OCI-LY1 (cell line): ENCODE measurements around the gene MAP3K14.

Experiments used
- EZH2 ChIP-seq: fragments of 200-600 bp; sonication (generic), shearing (Covaris generic); IDR thresholded peaks from 2 replicates; pipeline ENCODE4 v1.8.0; 2017; ENCODE audit warnings: borderline replicate concordance, mixed run types, mild to moderate bottlenecking, antibody characterized with exemption, low read length, moderate library complexity, mixed read lengths
- TF ChIP-seq, protein P1 (sequence below): fragments of 200-600 bp; sonication (generic), shearing (Covaris generic); IDR thresholded peaks from 2 replicates; pipeline ENCODE4 v1.5.1; 2017; ENCODE audit warnings: mild to moderate bottlenecking, antibody characterized with exemption, low read length, moderate library complexity, mixed read lengths

DNA sequence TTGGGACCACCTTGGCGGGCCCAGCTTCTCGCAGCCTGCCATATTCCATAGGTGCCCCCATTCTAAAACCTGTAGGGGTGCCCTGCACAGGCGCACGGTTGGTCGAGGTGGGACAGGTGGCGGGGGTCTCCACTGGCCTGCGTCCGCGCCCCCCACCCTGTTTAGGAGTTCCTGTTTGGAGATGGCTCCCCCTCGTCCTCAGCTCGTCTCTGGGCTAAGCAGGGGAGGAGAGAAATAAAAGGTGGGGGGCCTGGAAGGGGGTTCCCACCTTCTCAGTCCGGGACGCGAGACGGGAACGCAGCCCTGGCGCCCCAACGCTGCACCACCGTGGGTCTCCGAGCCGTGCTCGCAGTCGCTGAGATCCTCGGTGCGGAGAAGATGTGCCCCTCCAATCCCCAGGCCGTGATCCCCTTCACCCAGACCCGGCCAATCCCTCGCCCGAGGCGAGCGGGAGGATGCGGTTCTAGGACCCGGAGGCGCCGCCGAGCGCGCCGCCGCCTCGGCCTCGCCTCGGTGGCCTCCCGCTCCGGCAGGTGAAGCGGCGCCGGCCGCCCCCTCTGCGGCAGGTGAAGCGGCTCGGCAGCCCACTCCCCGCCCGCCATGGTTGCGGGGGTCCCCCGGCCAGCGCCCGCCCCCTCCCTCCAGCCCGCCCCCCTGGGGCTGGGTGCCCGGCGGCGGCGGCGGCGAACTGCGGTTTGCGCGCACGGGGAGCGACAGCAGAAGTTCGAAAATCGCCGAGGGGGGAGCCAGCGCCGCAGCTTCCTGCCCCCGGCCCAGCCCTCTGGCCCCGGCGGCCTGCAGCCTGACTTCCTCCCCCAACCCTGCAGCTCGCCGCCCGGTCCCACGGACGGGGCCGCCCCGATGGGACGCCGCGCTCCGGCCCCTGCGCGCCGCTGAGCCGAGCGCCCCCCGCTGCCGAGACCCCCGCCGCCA lies 95.5 kb downstream of the MAP3K14 start, which contains the start of gene FMNL1:
- TF ChIP-seq, protein P1, sequence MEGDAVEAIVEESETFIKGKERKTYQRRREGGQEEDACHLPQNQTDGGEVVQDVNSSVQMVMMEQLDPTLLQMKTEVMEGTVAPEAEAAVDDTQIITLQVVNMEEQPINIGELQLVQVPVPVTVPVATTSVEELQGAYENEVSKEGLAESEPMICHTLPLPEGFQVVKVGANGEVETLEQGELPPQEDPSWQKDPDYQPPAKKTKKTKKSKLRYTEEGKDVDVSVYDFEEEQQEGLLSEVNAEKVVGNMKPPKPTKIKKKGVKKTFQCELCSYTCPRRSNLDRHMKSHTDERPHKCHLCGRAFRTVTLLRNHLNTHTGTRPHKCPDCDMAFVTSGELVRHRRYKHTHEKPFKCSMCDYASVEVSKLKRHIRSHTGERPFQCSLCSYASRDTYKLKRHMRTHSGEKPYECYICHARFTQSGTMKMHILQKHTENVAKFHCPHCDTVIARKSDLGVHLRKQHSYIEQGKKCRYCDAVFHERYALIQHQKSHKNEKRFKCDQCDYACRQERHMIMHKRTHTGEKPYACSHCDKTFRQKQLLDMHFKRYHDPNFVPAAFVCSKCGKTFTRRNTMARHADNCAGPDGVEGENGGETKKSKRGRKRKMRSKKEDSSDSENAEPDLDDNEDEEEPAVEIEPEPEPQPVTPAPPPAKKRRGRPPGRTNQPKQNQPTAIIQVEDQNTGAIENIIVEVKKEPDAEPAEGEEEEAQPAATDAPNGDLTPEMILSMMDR = no peak
- no peak for TF ChIP-seq EZH2
